Measurements from ENCODE around the gene NADSYN1. TPM values are rescaled to one million over a fixed set of nuclear protein-coding genes. Genes with fewer than 3 reads are reported as not detected.
"Not testable (repeated sequence)": the region's sequence is repeated elsewhere in the genome, so short reads cannot be mapped to it uniquely, and the experiment has no call there.

NADSYN1 gene
- polyA plus RNA-seq, 1 experiment = 63.6 TPM

DNA sequence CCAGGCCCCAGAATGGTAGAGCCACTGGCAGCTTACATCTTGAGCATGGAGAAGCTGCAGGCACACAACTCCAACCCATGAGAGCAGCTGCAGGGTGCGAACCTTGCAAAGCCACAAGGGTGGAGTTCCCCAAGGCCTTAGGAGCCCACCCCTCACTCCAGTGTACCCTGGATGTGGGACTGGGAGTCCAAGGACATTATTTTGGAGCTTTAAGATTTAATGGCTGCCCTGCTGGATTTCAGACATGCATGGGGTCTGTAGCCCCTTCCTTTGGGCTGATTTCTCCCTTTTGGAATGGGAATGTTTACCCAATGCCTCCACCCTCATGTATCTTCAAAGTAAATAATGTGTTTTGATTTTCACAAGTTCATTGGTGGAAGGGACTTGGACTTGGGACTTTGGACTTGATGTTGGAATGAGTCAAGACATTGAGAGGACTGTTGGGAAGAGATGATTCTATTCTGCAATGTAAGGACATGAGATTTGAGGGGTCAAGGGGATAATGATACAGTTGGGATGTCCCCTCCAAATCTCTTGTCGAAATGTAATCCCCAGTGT is 73.0 kb downstream of the NADSYN1 start:
- TF ChIP-seq CTCF (IDR thresholded peaks at IDR 0.05; ENCODE audit: insufficient read depth, low read depth, low read length) = no peak
- no peak overlapping the region for H3K4me3 ChIP-seq (ENCODE audit: low read depth, low read length)
- no peaks in the 10 kb centered on the region; the same call in 1 of the 2 replicates for H3K27me3 ChIP-seq (ENCODE audit: control insufficient read depth, insufficient read depth, low read length)
- no peak for DNase-seq (ENCODE audit: low read depth)
- ChIA-PET POLR2A (no interaction called here), CTCF (interaction anchor here (1.0 kb wide), 1 partner anchor 16 kb away, joined by 4 read pairs; no protein-coding TSS in a partner anchor)
- no peaks in the 10 kb centered on the region for H3K36me3 ChIP-seq (ENCODE audit: control insufficient read depth, insufficient read depth, low read length)

DNA sequence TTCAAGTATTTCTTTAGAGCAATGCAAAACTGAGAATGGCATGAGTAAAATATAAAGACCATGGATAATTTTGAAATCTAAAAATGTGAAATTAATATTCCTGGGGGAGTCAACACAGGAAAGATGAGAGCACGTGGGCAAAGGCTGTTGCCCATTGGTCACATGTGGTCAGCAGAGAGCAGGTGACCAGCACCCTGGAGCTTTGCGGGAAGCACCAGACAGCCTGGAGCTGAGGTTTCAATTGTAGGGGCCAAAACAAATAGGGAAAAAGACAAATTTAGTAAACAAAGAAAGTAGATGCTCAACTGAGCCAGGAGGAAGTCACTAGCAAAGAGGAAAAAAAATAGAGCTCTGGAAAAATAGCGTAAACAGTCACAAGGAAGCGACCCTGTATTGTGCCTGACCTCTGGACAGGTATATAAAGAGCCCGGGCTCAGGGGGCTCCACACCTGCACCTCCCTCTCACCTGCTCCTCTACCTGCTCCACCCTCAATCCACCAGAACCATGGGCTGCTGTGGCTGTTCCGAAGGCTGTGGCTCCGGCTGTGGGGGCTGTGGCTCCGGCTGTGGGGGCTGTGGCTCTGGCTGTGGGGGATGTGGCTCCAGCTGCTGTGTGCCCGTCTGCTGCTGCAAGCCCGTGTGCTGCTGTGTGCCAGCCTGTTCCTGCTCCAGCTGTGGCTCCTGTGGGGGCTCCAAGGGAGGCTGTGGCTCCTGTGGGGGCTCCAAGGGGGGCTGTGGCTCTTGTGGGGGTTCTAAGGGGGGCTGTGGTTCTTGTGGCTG is 74.0 kb downstream of the NADSYN1 start, which contains the start of gene KRTAP5-7:
Gene KRTAP5-7, plus strand, starts transcription at position 472 of the 780 bp plus-strand sequence. Its CDS starts 34 bp downstream, at position 506.
- CTCF ChIA-PET; H3K36me3 ChIP-seq (ENCODE audit: control insufficient read depth, insufficient read depth, low read length); H3K27me3 ChIP-seq (ENCODE audit: control insufficient read depth, insufficient read depth, low read length); POLR2A ChIA-PET; DNase-seq (ENCODE audit: low read depth); H3K4me3 ChIP-seq (ENCODE audit: low read depth, low read length): not testable (repeated sequence)

GRCh38 chr11:71527576-71528210 is 74.7 kb downstream of the NADSYN1 start:
- CTCF ChIA-PET = no interaction called here

GRCh38 chr11:71530602-71531001 is 77.6 kb downstream of the NADSYN1 start:
- POLR2A ChIA-PET = no interaction called here
- CTCF ChIA-PET = interaction anchor here (0.6 kb wide), 1 partner anchor 21 kb away, joined by 3 read pairs; no protein-coding TSS in a partner anchor
- Histone ChIP-seq H3K36me3 (ENCODE audit: control insufficient read depth, insufficient read depth, low read length) (no peaks in the 10 kb centered on the region), H3K27me3 (ENCODE audit: control insufficient read depth, insufficient read depth, low read length) (no peaks in the 10 kb centered on the region), H3K4me3 (ENCODE audit: low read depth, low read length) (no peak overlapping the region)
- TF ChIP-seq CTCF (IDR thresholded peaks at IDR 0.05; ENCODE audit: insufficient read depth, low read depth, low read length) = no peak
- no peak for DNase-seq (ENCODE audit: low read depth)

More at GRCh38 chr11:71527576-71528210, 74.7 kb downstream of the NADSYN1 start:
- Histone ChIP-seq H3K4me3 (ENCODE audit: low read depth, low read length) (no peak overlapping the region), H3K27me3 (ENCODE audit: control insufficient read depth, insufficient read depth, low read length) (no peaks in the 10 kb centered on the region; the same call in 1 of the 2 replicates), H3K36me3 (ENCODE audit: control insufficient read depth, insufficient read depth, low read length) (no peaks in the 10 kb centered on the region)
- POLR2A ChIA-PET = no interaction called here
- DNase-seq (ENCODE audit: low read depth) = no peak
- TF ChIP-seq CTCF (IDR thresholded peaks at IDR 0.05; ENCODE audit: insufficient read depth, low read depth, low read length) = no peak

GRCh38 chr11:71532036-71532610 is 79.1 kb downstream of the NADSYN1 start:
- ChIA-PET POLR2A (no interaction called here), CTCF (no interaction called here)
- no peaks in the 10 kb centered on the region for H3K36me3 ChIP-seq (ENCODE audit: control insufficient read depth, insufficient read depth, low read length)
- no peak for TF ChIP-seq CTCF (IDR thresholded peaks at IDR 0.05; ENCODE audit: insufficient read depth, low read depth, low read length)
- DNase-seq (ENCODE audit: low read depth) = no peak
- H3K27me3 ChIP-seq (ENCODE audit: control insufficient read depth, insufficient read depth, low read length) = no peaks in the 10 kb centered on the region
- H3K4me3 ChIP-seq (ENCODE audit: low read depth, low read length) = no peak overlapping the region

GRCh38 chr11:71534711-71535608 is 82.0 kb downstream of the NADSYN1 start:
- DNase-seq (ENCODE audit: low read depth); POLR2A ChIA-PET; CTCF ChIA-PET; H3K36me3 ChIP-seq (ENCODE audit: control insufficient read depth, insufficient read depth, low read length); H3K27me3 ChIP-seq (ENCODE audit: control insufficient read depth, insufficient read depth, low read length); H3K4me3 ChIP-seq (ENCODE audit: low read depth, low read length): not testable (repeated sequence)
